Suppressor macrophage treated with lipopolysaccharide for 4 hours (primary cell): ENCODE results near the gene TM9SF4.
A peak's percentile ranks its signal among the peaks of the same experiment; 100 is the strongest.

Experiments used
- DNase-seq: peaks from one replicate; pipeline ENCODE4 v3.0.0-alpha.2; 2020

The TM9SF4 gene, protein sequence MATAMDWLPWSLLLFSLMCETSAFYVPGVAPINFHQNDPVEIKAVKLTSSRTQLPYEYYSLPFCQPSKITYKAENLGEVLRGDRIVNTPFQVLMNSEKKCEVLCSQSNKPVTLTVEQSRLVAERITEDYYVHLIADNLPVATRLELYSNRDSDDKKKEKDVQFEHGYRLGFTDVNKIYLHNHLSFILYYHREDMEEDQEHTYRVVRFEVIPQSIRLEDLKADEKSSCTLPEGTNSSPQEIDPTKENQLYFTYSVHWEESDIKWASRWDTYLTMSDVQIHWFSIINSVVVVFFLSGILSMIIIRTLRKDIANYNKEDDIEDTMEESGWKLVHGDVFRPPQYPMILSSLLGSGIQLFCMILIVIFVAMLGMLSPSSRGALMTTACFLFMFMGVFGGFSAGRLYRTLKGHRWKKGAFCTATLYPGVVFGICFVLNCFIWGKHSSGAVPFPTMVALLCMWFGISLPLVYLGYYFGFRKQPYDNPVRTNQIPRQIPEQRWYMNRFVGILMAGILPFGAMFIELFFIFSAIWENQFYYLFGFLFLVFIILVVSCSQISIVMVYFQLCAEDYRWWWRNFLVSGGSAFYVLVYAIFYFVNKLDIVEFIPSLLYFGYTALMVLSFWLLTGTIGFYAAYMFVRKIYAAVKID

DNA sequence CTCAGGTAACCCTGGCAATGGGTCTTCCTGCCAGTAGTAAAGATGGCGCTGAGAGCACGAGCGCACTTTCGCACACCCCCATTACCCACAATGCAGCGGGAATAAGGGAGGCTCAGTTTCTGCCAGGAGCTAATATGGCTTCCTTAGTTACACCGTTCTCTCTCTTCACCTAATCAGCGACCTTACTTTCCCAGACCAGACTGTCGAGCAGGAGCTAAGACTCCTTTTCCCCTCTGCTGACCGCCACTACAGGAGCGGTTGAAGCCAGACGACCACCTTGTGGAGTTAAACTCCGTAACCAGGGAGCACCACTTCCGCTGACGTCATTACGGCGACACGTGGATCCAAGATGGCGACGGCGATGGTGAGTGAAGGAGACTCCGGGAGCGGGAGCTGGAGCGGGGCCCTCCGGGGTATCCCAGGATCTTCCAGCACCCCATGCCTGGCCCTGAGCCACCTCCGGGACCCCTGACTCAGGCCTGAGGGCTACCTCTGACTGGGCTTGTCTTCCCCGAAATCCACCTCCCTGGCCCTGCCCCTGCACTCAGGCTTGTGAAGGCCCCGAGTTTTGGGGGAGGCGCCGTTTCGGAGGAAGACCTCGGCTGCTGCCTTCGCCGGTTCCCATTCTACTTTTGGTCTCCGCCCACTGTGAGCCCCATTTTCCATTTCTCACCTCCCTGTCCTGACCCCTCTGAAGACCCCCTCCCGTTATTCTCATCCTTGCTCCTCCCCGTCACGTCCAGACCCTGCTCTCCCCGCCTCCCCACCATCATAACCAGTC is at the start of gene TM9SF4:
TM9SF4 (plus strand) TSS at position 323 of the 781 bp plus-strand sequence; CDS start at position 350, 27 bp downstream.
- peak; percentile 94 for DNase-seq

DNA sequence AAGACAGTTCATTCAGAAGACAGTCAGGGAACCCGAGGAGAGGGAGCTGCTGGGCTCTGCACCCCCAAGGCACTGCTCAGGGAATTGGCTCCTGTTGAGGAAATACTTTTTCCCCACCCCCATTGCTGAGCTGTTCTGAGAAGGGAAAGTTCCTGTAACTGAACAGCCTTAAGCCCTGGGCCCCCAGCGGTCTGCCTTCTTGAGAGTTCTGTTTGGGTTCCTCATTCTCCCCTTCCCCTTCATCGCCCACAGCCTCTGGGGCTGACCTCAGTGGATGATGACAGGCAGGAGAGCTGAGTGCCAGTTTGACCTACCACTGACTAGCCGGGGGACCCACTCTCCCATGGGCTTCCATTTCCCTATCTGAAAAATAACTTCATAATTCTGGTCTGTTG is 46.7 kb upstream of the TM9SF4 start:
- DNase-seq = peak; percentile 98

- peak; percentile 74 for DNase-seq
Measured at GRCh38 chr20:32063695-32064094, 45.8 kb upstream of the TM9SF4 start.

DNA sequence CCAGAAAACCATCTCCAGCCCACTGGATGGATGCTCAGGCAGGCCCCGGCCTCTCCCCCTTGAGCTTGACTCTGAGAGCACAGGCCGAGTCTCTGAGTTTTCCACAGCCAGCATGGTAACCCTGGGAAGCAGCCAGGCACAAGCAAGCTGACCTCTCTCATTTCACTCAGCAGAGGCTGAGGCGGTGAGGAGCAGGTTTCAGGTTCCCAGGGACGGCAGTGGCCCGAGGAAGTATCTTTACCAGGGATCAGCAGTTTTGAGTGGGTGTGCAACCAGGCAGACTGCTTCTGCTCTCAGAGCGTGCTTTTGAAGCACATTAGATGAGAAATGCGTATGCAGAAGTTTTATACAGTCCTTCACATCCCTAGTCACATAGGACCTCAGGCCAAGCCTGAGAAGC is 44.8 kb upstream of the TM9SF4 start:
- peak; percentile 71 for DNase-seq

DNA sequence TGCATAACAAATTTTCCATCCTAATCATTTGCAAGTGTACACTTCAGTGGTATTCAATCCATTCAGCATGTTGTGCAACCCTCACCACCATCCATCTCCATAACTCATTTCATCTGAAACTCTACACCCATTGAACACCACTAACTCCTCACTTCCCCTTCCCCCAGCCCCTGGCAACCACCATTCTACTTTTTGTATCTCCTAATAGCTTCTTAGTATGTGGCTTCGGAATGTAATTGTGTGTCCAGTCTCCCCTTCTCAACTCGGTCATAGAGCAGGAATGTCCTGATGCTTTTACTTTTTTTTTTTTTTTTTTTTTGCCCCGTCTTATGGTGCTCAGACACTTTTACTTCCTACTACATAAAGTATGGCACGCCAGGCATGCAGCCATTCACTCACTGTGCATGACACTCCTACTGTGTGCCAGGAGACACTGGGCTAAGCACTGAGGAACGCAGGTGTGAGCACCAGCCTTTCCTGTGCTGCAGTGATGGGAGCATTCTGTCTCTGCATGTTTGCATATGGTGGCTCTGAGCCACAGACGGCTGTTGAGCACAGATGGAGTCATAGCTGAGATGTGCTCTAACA is 42.2 kb upstream of the TM9SF4 start:
- DNase-seq = peak; percentile 76

DNA sequence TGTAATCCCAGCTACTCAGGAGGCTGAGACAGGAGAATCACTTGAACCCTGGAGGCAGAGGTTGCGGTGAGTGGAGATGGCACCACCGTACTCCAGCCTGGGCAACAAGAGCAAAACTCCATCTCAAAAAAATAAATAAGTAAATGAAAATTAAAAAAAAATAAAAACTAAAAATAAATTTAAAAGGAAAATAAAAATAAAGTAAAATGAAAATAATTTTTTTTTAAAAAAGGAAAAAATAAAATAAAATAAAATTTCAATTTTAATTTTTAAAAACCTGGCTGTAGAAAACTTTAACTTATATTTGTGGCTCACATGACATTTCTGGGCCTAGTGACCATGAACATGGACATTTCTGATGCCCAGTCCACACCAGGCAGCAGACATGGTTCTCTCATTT is 41.3 kb upstream of the TM9SF4 start:
- DNase-seq = no peak

- DNase-seq = no peak
Measured at GRCh38 chr20:32069711-32070110, 39.8 kb upstream of the TM9SF4 start.

DNA sequence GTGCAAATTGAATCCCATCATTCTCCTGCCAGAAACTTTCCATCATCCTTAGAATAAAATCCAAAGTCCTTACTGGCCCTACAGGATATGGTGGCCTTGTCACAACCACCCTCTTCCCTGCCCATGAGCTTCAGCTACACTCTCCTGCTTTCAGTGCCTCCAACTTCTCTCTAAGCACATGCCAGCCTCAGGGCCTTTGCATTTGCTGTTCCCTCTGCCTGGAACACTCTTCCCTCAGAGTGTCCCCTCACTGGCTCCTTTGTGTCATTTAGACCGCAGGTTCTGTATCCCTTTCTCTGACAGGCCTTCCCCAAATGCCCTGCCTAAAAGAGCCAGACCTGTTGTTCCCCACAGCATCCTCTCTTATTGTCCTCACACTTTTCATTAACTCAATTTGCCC is 39.2 kb upstream of the TM9SF4 start:
- no peak for DNase-seq

DNA sequence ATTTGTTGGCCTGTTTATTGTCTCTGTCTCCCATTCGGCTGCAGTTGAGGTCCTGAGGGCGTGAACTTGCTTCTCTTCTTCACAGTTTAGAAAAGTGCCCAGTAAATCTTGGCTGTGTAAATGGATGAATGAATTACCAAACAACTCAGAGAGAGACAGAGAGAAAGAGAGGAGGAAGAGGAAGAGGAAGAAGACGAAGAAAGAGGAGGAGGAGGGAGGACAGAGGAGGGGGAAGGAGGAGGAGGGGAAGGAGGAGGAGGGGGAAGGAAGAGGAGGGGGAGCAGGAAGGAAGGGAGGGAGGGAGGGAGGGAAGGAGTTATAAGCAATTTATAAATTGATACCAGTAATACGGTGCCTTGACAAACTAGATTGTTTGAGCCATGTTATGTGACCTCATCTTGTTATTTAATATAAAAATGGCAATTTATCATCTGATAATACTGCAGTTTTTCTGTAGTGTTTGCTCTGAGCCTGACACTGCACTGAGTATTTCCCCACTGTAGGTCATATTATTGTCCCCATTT is 38.8 kb upstream of the TM9SF4 start:
- DNase-seq = no peak

GRCh38 chr20:32071395-32072167 is 37.9 kb upstream of the TM9SF4 start:
- DNase-seq = no peak

DNA sequence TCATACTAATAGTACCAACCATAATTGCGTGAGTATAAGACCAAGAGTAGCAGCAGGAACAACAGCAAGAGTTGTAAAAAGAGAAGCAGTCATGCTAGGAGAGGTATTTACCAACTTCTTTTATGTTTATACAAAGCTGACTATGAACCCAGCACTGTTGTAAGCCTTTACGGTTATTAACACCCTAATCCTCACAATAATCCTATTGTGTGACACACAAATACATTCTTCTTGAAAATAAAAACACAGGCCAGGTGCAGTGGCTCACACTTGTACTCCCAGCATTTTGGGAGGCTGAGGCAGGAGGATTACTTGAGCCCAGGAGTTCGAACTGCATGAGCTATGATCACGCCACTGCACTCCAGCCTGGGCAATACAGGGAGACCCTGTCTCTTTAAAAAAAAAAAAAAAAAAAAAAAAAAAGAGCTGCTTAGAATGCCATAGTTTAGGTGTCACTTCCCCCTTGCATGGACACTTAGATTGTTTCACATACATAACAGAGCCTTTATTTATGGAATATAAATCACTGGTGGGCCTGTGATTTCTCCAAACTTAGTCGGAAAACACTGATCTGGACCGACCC is 37.3 kb upstream of the TM9SF4 start:
- no peak for DNase-seq

- no peak for DNase-seq
Measured at GRCh38 chr20:32075534-32075933, 34.0 kb upstream of the TM9SF4 start.

DNA sequence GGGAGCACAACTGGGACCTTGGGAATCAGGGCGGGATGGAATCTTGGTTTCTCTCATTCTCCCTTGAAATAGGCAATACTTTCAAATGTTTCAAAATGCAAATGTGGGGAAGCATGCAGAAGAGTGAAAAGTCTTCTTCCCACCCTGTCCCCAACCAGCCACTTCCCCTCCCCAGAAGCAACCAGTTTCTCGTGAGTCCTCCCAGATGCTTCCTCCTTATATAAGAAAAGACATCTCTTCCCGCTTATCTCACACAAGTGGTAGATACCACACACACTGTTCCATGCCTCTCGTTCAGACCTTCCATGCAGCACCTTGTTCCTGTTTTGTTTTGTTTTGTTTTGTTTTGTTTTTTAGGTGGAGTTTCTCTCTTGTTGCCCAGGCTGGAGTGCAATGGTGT is 32.3 kb upstream of the TM9SF4 start:
- peak; percentile 53 for DNase-seq

GRCh38 chr20:32078322-32078721 is 31.2 kb upstream of the TM9SF4 start:
- DNase-seq = no peak

DNA sequence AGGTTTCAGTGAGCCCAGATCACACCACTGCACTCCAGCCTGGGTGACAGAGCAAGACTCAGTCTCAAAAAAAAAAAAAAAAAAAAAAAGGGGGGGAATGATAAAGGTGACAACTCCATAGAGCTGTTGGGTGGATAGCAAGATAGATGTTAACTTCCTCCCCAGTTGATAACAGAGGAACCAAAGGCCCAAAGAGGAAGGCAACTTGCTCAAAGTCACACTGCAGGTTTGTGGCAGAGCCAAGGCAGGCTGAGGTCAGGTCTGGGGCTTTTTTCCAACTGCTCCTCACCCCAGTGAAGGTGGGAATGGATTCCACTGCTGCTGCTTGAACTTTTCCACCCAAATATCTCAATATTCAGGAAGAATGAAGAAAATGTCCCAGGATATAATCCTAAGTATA is 30.7 kb upstream of the TM9SF4 start:
- DNase-seq = no peak

DNA sequence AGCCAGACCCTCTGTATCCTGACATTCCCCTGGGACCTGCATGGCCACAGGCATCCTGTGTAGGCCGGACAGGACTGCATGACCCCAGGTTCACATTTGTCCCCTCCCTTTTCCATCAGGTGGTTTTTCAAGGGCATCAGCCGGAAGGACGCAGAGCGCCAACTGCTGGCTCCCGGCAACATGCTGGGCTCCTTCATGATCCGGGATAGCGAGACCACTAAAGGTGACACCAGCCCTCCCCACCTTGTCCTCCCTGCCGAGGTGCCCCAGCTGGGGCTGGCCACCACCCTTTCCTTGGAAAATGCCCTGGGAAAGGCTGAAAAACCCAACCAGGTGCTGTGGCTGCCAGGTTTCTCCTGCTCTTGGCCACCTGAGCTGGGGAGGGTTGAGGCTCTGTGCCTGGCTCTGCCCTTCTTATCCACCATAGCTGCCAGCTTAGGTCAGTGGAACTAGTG is 29.8 kb upstream of the TM9SF4 start:
- DNase-seq = no peak

GRCh38 chr20:32080783-32081182 is 28.7 kb upstream of the TM9SF4 start:
- DNase-seq = no peak

DNA sequence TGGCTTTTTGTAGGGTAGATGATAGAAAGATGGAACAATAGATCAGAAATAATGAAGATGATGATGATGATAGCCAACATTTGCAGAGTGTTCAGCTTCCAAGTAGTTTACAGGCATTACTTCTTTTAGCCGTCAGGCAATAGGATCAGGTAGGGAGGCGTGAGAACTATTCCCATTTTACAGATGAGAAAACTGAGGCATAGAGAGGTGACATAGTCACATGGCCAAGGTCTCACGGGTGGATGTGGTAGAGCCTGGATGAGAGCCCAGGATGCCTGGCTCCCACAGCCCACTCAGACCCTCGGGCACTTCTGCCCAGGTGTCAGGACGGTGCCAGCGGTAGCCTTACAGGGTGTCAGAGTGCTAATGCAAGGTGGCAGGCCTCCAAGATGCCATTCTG is 26.0 kb upstream of the TM9SF4 start:
- DNase-seq = no peak

DNA sequence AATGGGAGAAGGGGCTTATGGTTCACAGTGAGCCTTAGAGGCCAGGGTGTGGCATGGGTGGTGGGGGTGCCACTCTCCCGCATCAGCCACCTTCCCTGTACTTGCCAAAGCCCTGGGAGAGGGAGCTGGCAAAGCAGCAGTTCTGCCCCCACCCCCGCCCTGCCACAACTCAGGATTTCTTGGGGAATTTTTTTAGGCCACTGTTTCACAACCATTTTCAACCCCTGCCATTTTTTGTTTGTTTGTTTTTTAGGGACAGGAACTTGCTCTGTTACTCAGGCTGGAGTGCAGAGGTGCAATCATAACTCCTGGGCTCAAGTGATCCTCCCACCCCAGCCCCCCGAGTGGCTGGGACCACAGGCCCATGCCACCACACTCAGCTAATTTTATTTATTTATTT is 22.4 kb upstream of the TM9SF4 start:
- DNase-seq = peak; percentile 42

GRCh38 chr20:32088759-32089158 is 20.8 kb upstream of the TM9SF4 start:
- no peak for DNase-seq

GRCh38 chr20:32089637-32090362 is 19.7 kb upstream of the TM9SF4 start:
- no peak for DNase-seq
